SJSA1 (cell line): ENCODE results near the gene PPP1R3G. TPM values are rescaled to one million over a fixed set of nuclear protein-coding genes. Genes with fewer than 3 reads are reported as not detected.
A peak's percentile ranks its signal among the peaks of the same experiment; 100 is the strongest.

Experiments
- DNase-seq, 2 experiments: peaks; one replicate each; pipeline ENCODE4 v3.0.0-alpha.2; 2015 to 2020; ENCODE audit warnings: low spot score in 2 of 2, low read depth in 1 of 2
- H3K27ac ChIP-seq: fragments of 250-450 bp; sonication (Bioruptor Pico); 2 replicates; pipeline ENCODE4 v1.5.1; 2020; ENCODE audit warnings: mild to moderate bottlenecking, moderate library complexity
- H3K27me3 ChIP-seq: fragments of 250-450 bp; sonication (Bioruptor Pico); replicated peaks from 2 replicates; pipeline ENCODE4 v1.5.1; 2020; ENCODE audit warnings: mild to moderate bottlenecking, moderate library complexity
- H3K36me3 ChIP-seq: fragments of 250-450 bp; sonication (Bioruptor Pico); 2 replicates; pipeline ENCODE4 v1.5.1; 2020; ENCODE audit warnings: mild to moderate bottlenecking
- H3K4me1 ChIP-seq: fragments of 250-450 bp; sonication (Bioruptor Pico); replicated peaks from 2 replicates; pipeline ENCODE4 v1.6.1; 2021; ENCODE audit warnings: mild to moderate bottlenecking
- H3K4me3 ChIP-seq: fragments of 250-450 bp; sonication (Bioruptor Pico); 2 replicates; pipeline ENCODE4 v1.5.1; 2020; ENCODE audit warnings: mild to moderate bottlenecking
- H3K9me3 ChIP-seq: fragments of 250-450 bp; sonication (Bioruptor Pico); replicated peaks from 2 replicates; pipeline ENCODE4 v1.5.1; 2020; ENCODE audit warnings: mild to moderate bottlenecking
- total RNA-seq: library from RNA; depleted of rRNA; stranded (reverse); fragments of >200 nt; shearing (Covaris generic); gene quantifications from 2 replicates; pipeline ENCODE4 v1.2.3, GENCODE V29; 2014

Gene PPP1R3G
- total RNA-seq, 1 experiment from 2014 or later, result 0.32 TPM

- Histone ChIP-seq H3K36me3 (no peaks in the 10 kb centered on the region), H3K4me3 (no peak overlapping the region), H3K27ac (no peak overlapping the region), H3K27me3 (peaks cover 46% of the 10 kb centered on the region), H3K9me3 (no peaks in the 10 kb centered on the region), H3K4me1 (peaks cover 17% of the 10 kb centered on the region)
- no peak for DNase-seq
Measured at GRCh38 chr6:5091210-5092069, 6.3 kb downstream of the PPP1R3G start.

GRCh38 chr6:5093231-5094015, 8.3 kb downstream of the PPP1R3G start:
- DNase-seq, result no peak
- Histone ChIP-seq H3K4me1 (peaks cover 17% of the 10 kb centered on the region), H3K27me3 (peaks cover 43% of the 10 kb centered on the region), H3K36me3 (no peaks in the 10 kb centered on the region), H3K27ac (no peak overlapping the region), H3K4me3 (no peak overlapping the region), H3K9me3 (no peaks in the 10 kb centered on the region)

GRCh38 chr6:5094327-5094726, 9.2 kb downstream of the PPP1R3G start:
- no peak overlapping the region for H3K4me3 ChIP-seq
- H3K36me3 ChIP-seq, result no peaks in the 10 kb centered on the region
- H3K27ac ChIP-seq, result no peak overlapping the region
- H3K9me3 ChIP-seq, result no peaks in the 10 kb centered on the region
- H3K4me1 ChIP-seq, result peaks cover 17% of the 10 kb centered on the region
- H3K27me3 ChIP-seq, result peaks cover 35% of the 10 kb centered on the region
- DNase-seq, result peak in 1 of 2 experiments; percentile 80

GRCh38 chr6:5095236-5095635, 10.1 kb downstream of the PPP1R3G start:
- Histone ChIP-seq H3K27me3 (peaks cover 26% of the 10 kb centered on the region), H3K27ac (no peak overlapping the region), H3K4me1 (peaks cover 17% of the 10 kb centered on the region), H3K36me3 (no peaks in the 10 kb centered on the region), H3K9me3 (no peaks in the 10 kb centered on the region), H3K4me3 (no peak overlapping the region)
- DNase-seq, result no peak

- H3K36me3 ChIP-seq, result no peaks in the 10 kb centered on the region
- no peak for DNase-seq
- no peak overlapping the region for H3K27ac ChIP-seq
- peaks cover 17% of the 10 kb centered on the region for H3K4me1 ChIP-seq
- H3K9me3 ChIP-seq, result no peaks in the 10 kb centered on the region
- H3K4me3 ChIP-seq, result no peak overlapping the region
- peaks cover 16% of the 10 kb centered on the region for H3K27me3 ChIP-seq
Measured at GRCh38 chr6:5096482-5096881, 11.3 kb downstream of the PPP1R3G start.

- Histone ChIP-seq H3K36me3 (no peaks in the 10 kb centered on the region), H3K4me3 (no peak overlapping the region), H3K9me3 (no peaks in the 10 kb centered on the region), H3K27ac (no peak overlapping the region), H3K27me3 (no peaks in the 10 kb centered on the region), H3K4me1 (peaks cover 17% of the 10 kb centered on the region)
- DNase-seq, result no peak
Measured at GRCh38 chr6:5098501-5099270, 13.5 kb downstream of the PPP1R3G start.

GRCh38 chr6:5099537-5099936, 14.4 kb downstream of the PPP1R3G start:
- no peak for DNase-seq
- Histone ChIP-seq H3K4me3 (no peak overlapping the region), H3K36me3 (no peaks in the 10 kb centered on the region), H3K9me3 (no peaks in the 10 kb centered on the region), H3K27me3 (no peaks in the 10 kb centered on the region), H3K4me1 (peaks cover 11% of the 10 kb centered on the region), H3K27ac (no peak overlapping the region)

- H3K4me1 ChIP-seq, result no peaks in the 10 kb centered on the region
- H3K36me3 ChIP-seq, result no peaks in the 10 kb centered on the region
- no peaks in the 10 kb centered on the region for H3K9me3 ChIP-seq
- H3K27me3 ChIP-seq, result no peaks in the 10 kb centered on the region
- DNase-seq, result no peak
- no peak overlapping the region for H3K4me3 ChIP-seq
- H3K27ac ChIP-seq, result no peak overlapping the region
Measured at GRCh38 chr6:5100806-5101205, 15.7 kb downstream of the PPP1R3G start.

GRCh38 chr6:5102267-5102970, 17.3 kb downstream of the PPP1R3G start:
- no peak for DNase-seq
- Histone ChIP-seq H3K4me3 (no peak overlapping the region), H3K36me3 (no peaks in the 10 kb centered on the region), H3K4me1 (no peaks in the 10 kb centered on the region), H3K9me3 (no peaks in the 10 kb centered on the region), H3K27me3 (no peaks in the 10 kb centered on the region), H3K27ac (no peak overlapping the region)

- Histone ChIP-seq H3K9me3 (no peaks in the 10 kb centered on the region), H3K4me3 (no peak overlapping the region), H3K36me3 (no peaks in the 10 kb centered on the region), H3K4me1 (no peaks in the 10 kb centered on the region), H3K27ac (no peak overlapping the region), H3K27me3 (no peaks in the 10 kb centered on the region)
- DNase-seq, result no peak
Measured at GRCh38 chr6:5103250-5103649, 18.1 kb downstream of the PPP1R3G start.

- no peaks in the 10 kb centered on the region for H3K36me3 ChIP-seq
Measured at GRCh38 chr6:5104667-5105066, 19.5 kb downstream of the PPP1R3G start.

GRCh38 chr6:5105146-5105545, 20.0 kb downstream of the PPP1R3G start:
- H3K4me3 ChIP-seq, result no peak overlapping the region
- H3K9me3 ChIP-seq, result no peaks in the 10 kb centered on the region
- H3K27me3 ChIP-seq, result no peaks in the 10 kb centered on the region
- H3K4me1 ChIP-seq, result no peaks in the 10 kb centered on the region
- no peak for DNase-seq
- no peak overlapping the region for H3K27ac ChIP-seq
- no peaks in the 10 kb centered on the region for H3K36me3 ChIP-seq

More at GRCh38 chr6:5104667-5105066, 19.5 kb downstream of the PPP1R3G start:
- H3K4me1 ChIP-seq, result no peaks in the 10 kb centered on the region
- H3K27me3 ChIP-seq, result no peaks in the 10 kb centered on the region
- H3K9me3 ChIP-seq, result no peaks in the 10 kb centered on the region
- no peak overlapping the region for H3K27ac ChIP-seq
- H3K4me3 ChIP-seq, result no peak overlapping the region
- DNase-seq, result no peak

- no peak for DNase-seq
- Histone ChIP-seq H3K27me3 (no peaks in the 10 kb centered on the region), H3K4me3 (no peak overlapping the region)
Measured at GRCh38 chr6:5107341-5107740, 22.2 kb downstream of the PPP1R3G start.

More at GRCh38 chr6:5107341-5107740, 22.2 kb downstream of the PPP1R3G start:
- Histone ChIP-seq H3K4me1 (peaks cover 12% of the 10 kb centered on the region), H3K36me3 (no peaks in the 10 kb centered on the region), H3K27ac (no peak overlapping the region), H3K9me3 (no peaks in the 10 kb centered on the region)
